Measurements from ENCODE around the gene GOSR2.

GRCh38 chr17:46892192-46892703, 30.7 kb upstream of the GOSR2 start:
- no peak for TF ChIP-seq CTCF (conservative IDR thresholded peaks at IDR 0.05)
- TF ChIP-seq EZH2 (IDR thresholded peaks at IDR 0.05; ENCODE audit: low read depth): no peak
